Measurements from ENCODE around the gene TMEM63C. TPM values are rescaled to one million over a fixed set of nuclear protein-coding genes. Genes with fewer than 3 reads are reported as not detected.
"Not testable (repeated sequence)": the region's sequence is repeated elsewhere in the genome, so short reads cannot be mapped to it uniquely, and the experiment has no call there.

The TMEM63C gene
- polyA plus RNA-seq, 6 donors from 2014 or later: 0.44 TPM; not detected in 5

DNA sequence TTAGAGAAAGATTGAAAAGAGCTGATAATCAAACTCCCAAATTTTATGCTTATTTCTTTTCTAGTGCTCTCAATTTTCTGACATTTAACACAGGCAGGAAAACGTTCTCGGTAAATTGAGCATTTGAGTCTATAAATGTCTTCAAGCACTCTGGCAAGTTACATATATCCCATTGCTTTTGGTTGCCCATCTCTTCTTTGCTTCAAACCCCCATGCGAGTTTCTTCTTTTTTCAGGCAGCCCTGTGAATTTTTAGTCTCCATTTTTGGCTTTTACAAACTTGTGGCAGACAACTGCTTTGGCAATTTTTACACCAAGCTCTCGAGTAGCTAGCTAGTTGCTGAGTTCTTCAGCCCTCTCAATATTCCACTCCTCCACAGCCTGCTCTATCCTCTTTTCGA, 8.7 kb upstream of the TMEM63C start:
- no peak overlapping the region for H3K4me3 Mint-ChIP-seq
- no peak overlapping the region for H3K27ac Mint-ChIP-seq
- ATAC-seq (ENCODE audit: low read depth in 2 of 2) (no peak), DNase-seq (no peak)
- peaks cover 12 to 20% of the 10 kb centered on the region in 2 donors for H3K36me3 Mint-ChIP-seq
- peaks cover 9 to 38% (median 24%) of the 10 kb centered on the region in 7 donors for H3K9me3 Mint-ChIP-seq
- H3K4me1 Mint-ChIP-seq: no peaks in the 10 kb centered on the region
- H3K27me3 Mint-ChIP-seq: peaks cover 24 to 42% (median 37%) of the 10 kb centered on the region in 3 donors

DNA sequence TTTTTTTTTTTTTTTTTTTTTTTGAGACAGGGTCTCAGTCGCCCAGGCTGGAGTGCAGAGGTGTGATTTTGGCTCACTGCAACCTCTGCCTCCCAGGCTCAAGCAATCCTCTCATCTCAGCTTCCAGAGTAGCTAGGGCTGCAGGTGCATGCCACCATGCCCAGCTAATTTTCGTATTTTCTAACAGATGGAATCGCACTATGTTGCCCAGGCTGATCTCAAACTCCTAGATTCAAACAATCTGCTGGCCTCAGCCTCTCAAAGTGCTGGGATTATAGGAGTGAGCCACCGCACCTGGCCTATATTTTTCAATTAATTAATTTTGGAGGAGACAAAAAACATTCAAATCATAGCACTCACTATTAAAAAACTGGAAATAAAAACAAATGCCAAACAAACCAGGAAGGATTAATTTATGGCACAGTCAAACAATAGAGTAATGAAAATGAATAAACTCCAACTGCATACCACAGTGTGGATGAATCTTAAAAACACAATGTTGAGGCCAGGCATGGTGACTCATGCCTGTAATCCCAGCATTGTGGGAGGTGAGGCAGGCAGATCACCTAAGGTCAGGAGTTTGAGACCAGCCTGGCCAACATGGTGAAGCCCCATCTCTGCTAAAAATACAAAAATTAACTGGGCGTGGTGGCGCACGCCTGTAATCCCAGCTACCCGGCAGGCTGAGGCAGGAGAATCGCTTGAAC, 7.5 kb upstream of the TMEM63C start:
- H3K36me3 Mint-ChIP-seq: peaks cover 12 to 20% of the 10 kb centered on the region in 2 donors
- not testable (repeated sequence) for H3K27ac Mint-ChIP-seq; DNase-seq; ATAC-seq (ENCODE audit: low read depth in 2 of 2); H3K4me3 Mint-ChIP-seq; H3K4me1 Mint-ChIP-seq
- peaks cover 6 to 29% (median 17%) of the 10 kb centered on the region in 7 donors for H3K9me3 Mint-ChIP-seq
- H3K27me3 Mint-ChIP-seq: peaks cover 18 to 31% (median 29%) of the 10 kb centered on the region in 3 donors

DNA sequence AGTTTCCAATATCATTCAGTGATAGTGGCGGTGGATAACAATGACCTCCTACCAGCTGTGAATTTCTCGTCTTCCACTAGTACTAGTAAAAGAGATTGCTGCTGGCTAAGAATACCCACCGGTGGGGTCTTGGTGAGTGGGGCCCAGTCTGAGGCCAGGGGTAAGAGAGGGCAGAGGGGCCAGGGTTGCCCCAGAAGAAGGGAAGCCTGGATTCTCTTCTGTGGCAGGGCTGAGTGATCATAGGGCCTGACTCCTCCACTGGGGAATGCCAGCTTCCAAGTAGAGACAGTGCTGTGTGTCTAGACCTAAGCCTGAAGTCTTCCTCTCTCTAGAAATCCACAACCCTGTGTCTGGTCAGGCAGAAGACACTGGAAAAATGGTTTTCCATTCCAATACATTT, 5.8 kb upstream of the TMEM63C start:
- no peak overlapping the region for H3K27ac Mint-ChIP-seq
- ATAC-seq (ENCODE audit: low read depth in 2 of 2): no peak
- H3K27me3 Mint-ChIP-seq: peaks cover 18 to 29% (median 20%) of the 10 kb centered on the region in 3 donors
- no peak for DNase-seq
- peaks cover 1 to 10% of the 10 kb centered on the region in 2 donors for H3K36me3 Mint-ChIP-seq
- H3K9me3 Mint-ChIP-seq: peaks cover 0 to 11% (median 3%) of the 10 kb centered on the region in 7 donors
- no peak overlapping the region for H3K4me3 Mint-ChIP-seq
- H3K4me1 Mint-ChIP-seq: peaks cover 0 to 2% (median 0%) of the 10 kb centered on the region in 3 donors

DNA sequence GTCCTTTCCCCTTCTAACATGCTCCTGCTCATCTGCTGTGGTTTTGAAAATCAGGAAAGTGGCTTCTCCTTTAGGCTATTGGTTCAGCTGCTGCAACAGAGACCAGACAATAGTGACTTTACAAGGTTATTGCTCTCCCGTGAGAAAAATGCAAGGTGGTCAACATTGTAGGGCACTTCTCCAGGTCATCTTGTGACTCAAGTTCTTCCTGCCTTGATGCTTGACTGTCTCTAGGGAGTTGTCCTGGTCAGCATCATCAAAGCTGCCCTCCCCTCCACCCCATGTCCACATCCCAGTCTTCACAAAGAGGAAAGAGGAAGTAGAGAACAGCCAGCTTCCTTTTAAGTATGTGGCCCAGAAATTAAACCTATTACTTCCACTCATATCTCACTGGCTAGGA, 3.9 kb upstream of the TMEM63C start:
- Mint-ChIP-seq H3K4me3 (no peak overlapping the region), H3K36me3 (no peaks in the 10 kb centered on the region), H3K4me1 (peaks cover 3 to 18% (median 15%) of the 10 kb centered on the region in 3 donors), H3K27ac (peak overlapping the region in 2 of 6 donors; percentile 45 to 76), H3K9me3 (peaks cover 0 to 4% (median 0%) of the 10 kb centered on the region in 7 donors), H3K27me3 (peaks cover 24 to 28% (median 24%) of the 10 kb centered on the region in 3 donors)
- DNase-seq: no peak
- ATAC-seq (ENCODE audit: low read depth in 2 of 2): no peak

DNA sequence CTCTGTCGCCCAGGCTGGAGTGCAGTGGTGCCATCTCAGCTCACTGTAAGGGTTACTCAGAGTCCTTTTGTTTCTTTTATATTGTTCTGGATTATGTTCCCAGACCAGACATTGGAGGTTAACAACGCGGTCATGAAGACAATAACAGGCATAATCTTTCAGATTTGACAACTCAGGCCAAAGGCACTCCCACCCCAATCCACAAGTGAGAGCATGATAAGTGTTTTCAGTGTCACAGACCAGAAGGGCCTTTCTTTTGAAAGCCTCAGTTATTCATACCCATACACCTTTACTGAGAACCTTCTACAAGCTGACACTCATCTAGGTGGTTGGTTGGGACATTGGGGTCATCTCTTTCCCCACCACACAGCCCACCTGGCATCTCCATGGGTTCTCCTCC, 2.9 kb upstream of the TMEM63C start:
- H3K36me3 Mint-ChIP-seq: no peaks in the 10 kb centered on the region
- H3K9me3 Mint-ChIP-seq: peaks cover 0 to 1% (median 0%) of the 10 kb centered on the region in 7 donors
- peaks cover 20 to 30% (median 23%) of the 10 kb centered on the region in 3 donors for H3K27me3 Mint-ChIP-seq
- peaks cover 6 to 21% (median 20%) of the 10 kb centered on the region in 3 donors for H3K4me1 Mint-ChIP-seq
- peak overlapping the region in 2 of 6 donors; percentile 2 to 11 for H3K27ac Mint-ChIP-seq
- DNase-seq (no peak), ATAC-seq (ENCODE audit: low read depth in 2 of 2) (no peak)
- H3K4me3 Mint-ChIP-seq: no peak overlapping the region

DNA sequence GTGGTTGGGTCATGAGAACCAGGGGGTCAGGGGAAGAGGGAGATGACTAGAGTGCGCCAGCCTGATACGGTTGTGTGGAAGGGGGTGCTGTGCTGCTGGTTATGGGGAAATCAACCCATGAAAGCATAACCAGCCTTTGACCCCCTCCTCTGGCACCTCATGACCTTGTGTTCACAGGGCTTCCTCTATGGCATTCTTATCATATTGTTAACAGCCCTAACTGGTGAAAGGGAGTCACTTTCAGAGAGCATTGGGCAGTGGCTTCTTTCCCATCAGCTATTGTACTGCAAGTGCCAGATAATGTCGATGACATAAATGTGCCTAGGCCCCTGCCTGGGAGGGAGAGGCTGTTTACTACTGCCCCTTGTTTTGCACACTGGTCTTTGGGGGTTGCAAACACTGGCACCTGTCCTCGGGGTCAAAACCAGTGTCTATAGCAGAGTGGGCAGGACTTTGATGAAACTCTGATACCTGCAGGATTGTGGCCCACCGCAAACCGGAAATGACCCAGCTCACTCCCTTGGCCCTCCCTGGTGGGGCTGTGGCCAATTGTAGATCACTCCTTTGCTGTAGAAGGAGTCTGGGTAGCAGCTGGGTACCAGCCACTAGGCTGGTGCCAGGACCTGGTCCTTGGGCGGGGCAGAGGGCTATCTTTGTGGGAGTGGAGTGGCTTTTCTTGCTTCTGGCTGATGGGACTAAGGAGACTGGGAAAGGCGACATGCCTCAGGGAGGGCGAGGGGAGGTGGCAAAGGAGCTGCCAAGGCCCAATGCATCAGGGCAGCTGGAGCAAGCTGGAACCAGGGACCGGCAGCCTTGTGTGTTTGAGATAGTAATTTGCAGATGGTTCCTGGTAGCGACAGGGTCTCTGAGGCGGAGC, 634 bp upstream of the TMEM63C start:
- ATAC-seq (ENCODE audit: low read depth in 2 of 2): no peak

DNA sequence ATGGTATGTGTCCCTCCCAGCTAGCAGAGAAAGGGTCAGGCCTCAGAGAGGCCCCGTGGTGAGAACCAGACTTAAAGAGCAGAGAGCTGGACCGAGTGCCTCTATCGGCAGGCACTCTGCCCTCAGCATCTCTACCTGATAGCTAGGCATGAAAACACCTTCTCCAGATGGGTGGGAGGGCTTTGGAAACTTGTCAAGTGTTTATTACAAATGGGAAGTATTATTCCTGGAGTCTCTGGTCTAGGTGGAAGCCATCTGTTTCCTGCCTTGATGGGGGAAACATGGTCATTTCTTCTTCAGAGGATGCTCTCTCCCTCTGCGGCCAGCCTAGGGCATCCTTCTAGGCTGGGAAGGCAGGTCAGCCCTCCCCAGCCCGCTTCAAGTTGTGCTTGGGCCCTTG, 2.3 kb downstream of the TMEM63C start:
- no peak for DNase-seq
- peaks cover 0 to 1% (median 0%) of the 10 kb centered on the region in 7 donors for H3K9me3 Mint-ChIP-seq
- peak overlapping the region in 1 of 8 donors; percentile 33 for H3K4me3 Mint-ChIP-seq
- ATAC-seq (ENCODE audit: low read depth in 2 of 2): no peak
- peaks cover 12 to 21% (median 20%) of the 10 kb centered on the region in 3 donors for H3K4me1 Mint-ChIP-seq
- peaks cover 9 to 65% (median 26%) of the 10 kb centered on the region in 3 donors for H3K27me3 Mint-ChIP-seq
- no peaks in the 10 kb centered on the region for H3K36me3 Mint-ChIP-seq
- no peak overlapping the region for H3K27ac Mint-ChIP-seq

More for the DNA sequence above, 634 bp upstream of the TMEM63C start:
- no peak for DNase-seq
- H3K27ac Mint-ChIP-seq: peak overlapping the region in 3 of 6 donors; percentile 35 to 69 (median 39)
- peak overlapping the region; percentile 77 to 93 (median 87) for H3K4me3 Mint-ChIP-seq
- peaks cover 12 to 21% (median 20%) of the 10 kb centered on the region in 3 donors for H3K4me1 Mint-ChIP-seq
- peaks cover 0 to 1% (median 0%) of the 10 kb centered on the region in 7 donors for H3K9me3 Mint-ChIP-seq
- H3K27me3 Mint-ChIP-seq: peaks cover 11 to 49% (median 18%) of the 10 kb centered on the region in 3 donors
- H3K36me3 Mint-ChIP-seq: no peaks in the 10 kb centered on the region

DNA sequence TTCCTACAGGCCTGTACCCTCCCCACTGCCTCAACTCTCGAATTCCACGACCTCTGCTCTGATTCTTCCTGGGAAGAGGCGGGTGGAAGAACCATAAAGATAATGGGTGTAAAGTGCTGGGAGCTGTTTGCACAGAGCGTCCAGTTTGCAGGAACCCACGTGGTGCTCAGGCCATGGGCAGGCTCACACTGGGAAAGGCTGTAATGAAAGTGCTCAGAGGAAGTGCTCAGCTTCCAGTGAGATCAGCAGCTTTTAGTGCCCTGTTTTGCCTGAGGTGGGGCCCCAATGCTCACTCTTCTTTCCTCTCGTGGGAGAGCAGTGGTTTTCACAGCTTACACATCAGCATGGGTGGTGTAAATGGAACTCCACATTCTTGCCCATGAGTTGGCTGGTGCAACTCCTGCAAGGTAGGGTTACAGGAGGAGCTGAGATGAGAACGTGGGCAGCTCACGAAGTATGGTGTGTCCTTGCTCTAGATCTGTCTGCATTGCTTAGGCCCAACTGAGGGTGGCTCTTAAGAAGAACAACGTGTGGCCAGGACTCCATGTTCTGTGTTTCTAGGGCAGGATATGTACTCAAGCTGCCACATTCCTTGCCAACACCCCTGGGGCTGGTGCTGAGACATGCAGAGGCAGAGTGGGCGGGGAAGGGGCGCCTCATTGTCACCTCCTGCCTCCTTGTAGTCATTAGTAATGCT, 2.9 kb downstream of the TMEM63C start:
- Mint-ChIP-seq H3K9me3 (peaks cover 0 to 1% (median 0%) of the 10 kb centered on the region in 7 donors), H3K27ac (peak overlapping the region in 1 of 6 donors; percentile 51), H3K4me1 (peaks cover 12 to 21% (median 20%) of the 10 kb centered on the region in 3 donors), H3K27me3 (peaks cover 9 to 71% (median 32%) of the 10 kb centered on the region in 3 donors), H3K4me3 (peak overlapping the region in 2 of 8 donors; percentile 33 to 77), H3K36me3 (no peaks in the 10 kb centered on the region)
- no peak for ATAC-seq (ENCODE audit: low read depth in 2 of 2)
- DNase-seq: no peak

DNA sequence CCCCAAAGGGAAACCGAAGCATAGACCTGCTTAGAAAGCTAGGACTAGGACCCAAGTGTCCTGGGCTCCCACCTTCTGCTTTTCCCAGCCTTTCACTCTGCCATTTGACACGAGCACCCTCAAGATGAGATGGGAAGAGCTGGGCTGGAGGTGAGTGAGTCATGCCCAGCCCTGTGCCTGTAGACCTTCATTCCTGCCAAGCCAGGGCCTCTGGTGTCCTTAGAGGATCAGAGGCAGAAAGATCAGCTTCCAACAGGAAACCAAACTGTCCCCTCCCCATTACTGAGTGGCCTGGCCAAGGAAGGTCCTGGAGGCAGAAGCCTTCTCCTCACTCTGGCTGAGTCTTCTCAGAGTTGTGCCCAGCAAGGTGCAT, 3.5 kb downstream of the TMEM63C start:
- Mint-ChIP-seq H3K9me3 (peaks cover 0 to under 1% (median 0%) of the 10 kb centered on the region in 7 donors), H3K27me3 (peaks cover 9 to 74% (median 36%) of the 10 kb centered on the region in 3 donors), H3K27ac (no peak overlapping the region), H3K4me3 (peak overlapping the region in 1 of 8 donors; percentile 20), H3K36me3 (no peaks in the 10 kb centered on the region), H3K4me1 (peaks cover 12 to 21% (median 20%) of the 10 kb centered on the region in 3 donors)
- DNase-seq: no peak
- ATAC-seq (ENCODE audit: low read depth in 2 of 2): no peak

DNA sequence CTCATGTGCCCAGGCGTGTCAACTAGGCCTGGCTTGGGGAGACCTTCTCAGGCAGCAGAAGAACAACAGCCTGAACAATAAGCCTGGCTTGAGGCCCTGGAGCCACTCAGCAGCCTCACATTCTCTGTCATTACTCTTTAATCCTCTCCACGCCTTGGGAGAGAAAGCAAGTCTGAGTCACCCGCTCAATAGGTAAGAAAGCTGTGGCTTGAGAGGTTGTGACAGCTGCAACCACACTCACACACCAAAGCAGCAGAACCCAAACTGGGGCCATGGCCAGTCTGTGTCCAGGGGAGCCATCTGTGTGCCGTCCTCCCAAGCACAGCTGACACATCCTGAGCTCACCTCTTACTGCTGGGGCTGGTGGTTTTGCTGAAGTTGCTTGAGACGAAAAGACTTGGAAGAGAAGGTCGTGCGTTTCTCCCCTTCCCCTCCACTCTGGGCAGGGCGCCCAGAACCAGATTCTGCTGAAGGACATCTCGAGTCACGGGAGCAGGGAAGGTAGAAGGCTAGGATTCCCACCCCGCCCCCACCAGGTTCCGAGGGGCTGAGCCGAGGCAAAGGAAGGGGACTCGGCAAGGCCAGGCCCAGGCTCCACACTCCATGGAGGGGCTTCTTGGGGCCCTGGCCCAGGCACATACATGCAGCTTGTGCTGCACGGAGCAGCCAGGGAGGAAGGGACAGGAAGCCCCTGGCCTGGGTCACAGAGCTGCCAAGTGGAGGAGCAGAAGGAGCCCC, 5.5 kb downstream of the TMEM63C start:
- Mint-ChIP-seq H3K4me1 (peaks cover 9 to 12% (median 11%) of the 10 kb centered on the region in 3 donors), H3K9me3 (no peaks in the 10 kb centered on the region), H3K36me3 (no peaks in the 10 kb centered on the region), H3K27ac (no peak overlapping the region), H3K27me3 (peaks cover 9 to 64% (median 36%) of the 10 kb centered on the region in 3 donors), H3K4me3 (no peak overlapping the region)
- DNase-seq: no peak
- no peak for ATAC-seq (ENCODE audit: low read depth in 2 of 2)

DNA sequence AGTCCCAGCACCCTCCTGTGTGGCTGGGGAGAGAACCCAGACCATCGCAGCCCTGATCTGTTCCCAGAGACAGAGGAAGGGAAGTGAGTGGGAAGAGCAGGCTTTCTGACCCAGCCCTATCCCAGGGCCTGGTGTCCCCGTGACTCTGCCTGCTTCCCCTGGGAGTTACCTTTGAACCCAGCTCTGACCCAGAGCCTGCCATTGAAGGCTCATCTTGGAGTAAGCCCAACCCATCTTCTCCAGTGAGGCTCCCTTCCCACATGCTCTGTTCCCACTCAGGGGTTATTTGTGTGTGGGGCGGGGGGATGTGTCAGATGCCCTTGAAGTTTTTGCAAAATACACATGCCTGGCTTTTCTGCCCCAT, 6.0 kb downstream of the TMEM63C start:
- ATAC-seq (ENCODE audit: low read depth in 2 of 2) (no peak), DNase-seq (no peak)
- no peaks in the 10 kb centered on the region for H3K9me3 Mint-ChIP-seq
- peak overlapping the region in 1 of 8 donors; percentile 13 for H3K4me3 Mint-ChIP-seq
- no peak overlapping the region for H3K27ac Mint-ChIP-seq
- no peaks in the 10 kb centered on the region for H3K36me3 Mint-ChIP-seq
- H3K27me3 Mint-ChIP-seq: peaks cover 9 to 61% (median 32%) of the 10 kb centered on the region in 3 donors
- H3K4me1 Mint-ChIP-seq: peaks cover 4 to 10% (median 8%) of the 10 kb centered on the region in 3 donors

DNA sequence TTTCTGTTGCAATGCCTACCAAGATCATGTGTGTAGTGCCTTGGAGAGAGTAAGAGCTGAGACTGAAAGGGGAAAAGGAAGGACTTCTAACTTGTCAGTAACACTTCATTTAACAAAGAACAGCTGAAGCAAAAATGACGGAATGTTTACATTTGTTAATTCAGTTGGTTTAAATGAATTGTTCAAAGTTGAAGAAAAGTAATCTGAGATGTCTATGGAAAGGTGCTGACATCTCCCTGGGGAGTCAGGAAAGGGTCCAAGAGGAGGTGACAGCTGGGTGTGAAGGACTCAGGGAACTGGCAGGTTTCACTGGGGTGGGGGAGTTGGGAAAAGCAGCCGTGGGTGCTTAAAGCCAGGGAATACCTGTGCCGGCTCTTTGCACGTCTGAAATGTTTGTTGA, 7.9 kb downstream of the TMEM63C start:
- peaks cover 0 to 4% (median 2%) of the 10 kb centered on the region in 3 donors for H3K4me1 Mint-ChIP-seq
- no peak overlapping the region for H3K4me3 Mint-ChIP-seq
- ATAC-seq (ENCODE audit: low read depth in 2 of 2) (no peak), DNase-seq (no peak)
- no peaks in the 10 kb centered on the region for H3K9me3 Mint-ChIP-seq
- H3K36me3 Mint-ChIP-seq: no peaks in the 10 kb centered on the region
- peak overlapping the region in 2 of 6 donors; percentile 5 to 8 for H3K27ac Mint-ChIP-seq
- peaks cover 5 to 46% (median 26%) of the 10 kb centered on the region in 3 donors for H3K27me3 Mint-ChIP-seq

Measured in naive B cell (primary cell).